ENCODE data around the gene CPNE2.

CPNE2 gene

GRCh38 chr16:57127037-57127763 is 34.8 kb downstream of the CPNE2 start:
- DNase-seq: no peak

- DNase-seq: no peak
These were observed 35.5 kb downstream of the CPNE2 start for GRCh38 chr16:57127836-57128235.

- no peak for DNase-seq
These were observed 36.5 kb downstream of the CPNE2 start for GRCh38 chr16:57128771-57129389.

- DNase-seq: no peak
These were observed 38.6 kb downstream of the CPNE2 start for GRCh38 chr16:57130950-57131321.

GRCh38 chr16:57131351-57131970 is 39.1 kb downstream of the CPNE2 start:
- DNase-seq: no peak

- no peak for DNase-seq
These were observed 40.1 kb downstream of the CPNE2 start for GRCh38 chr16:57132470-57132869.

- no peak for DNase-seq
These were observed 40.6 kb downstream of the CPNE2 start for GRCh38 chr16:57133031-57133430.

- no peak for DNase-seq
These were observed 41.5 kb downstream of the CPNE2 start for GRCh38 chr16:57133886-57134285.

- no peak for DNase-seq
These were observed 42.6 kb downstream of the CPNE2 start for GRCh38 chr16:57134982-57135381.

- DNase-seq: no peak
These were observed 44.7 kb downstream of the CPNE2 start for GRCh38 chr16:57137043-57137442.

- DNase-seq: no peak
These were observed 45.3 kb downstream of the CPNE2 start for GRCh38 chr16:57137566-57138273.

- DNase-seq: no peak
These were observed 46.0 kb downstream of the CPNE2 start for GRCh38 chr16:57138281-57138935.

- DNase-seq: no peak
These were observed 48.7 kb downstream of the CPNE2 start for GRCh38 chr16:57140931-57141668.

GRCh38 chr16:57141822-57142631 is 49.6 kb downstream of the CPNE2 start:
- DNase-seq: no peak

- DNase-seq: no peak
These were observed 51.0 kb downstream of the CPNE2 start for GRCh38 chr16:57143149-57143921.

GRCh38 chr16:57144027-57144426 is 51.6 kb downstream of the CPNE2 start:
- no peak for DNase-seq

- no peak for DNase-seq
These were observed 53.0 kb downstream of the CPNE2 start for GRCh38 chr16:57145046-57146021.

GRCh38 chr16:57146040-57146647 is 53.8 kb downstream of the CPNE2 start:
- DNase-seq: no peak

- no peak for DNase-seq
These were observed 54.4 kb downstream of the CPNE2 start for GRCh38 chr16:57146735-57147134.
